DND-41 (cell line): ENCODE results near the gene C3AR1.

Experiments used
- ATAC-seq: fragments of 200-7000 bp; cut with Tn5 transposase; 3 replicates; pipeline ENCODE4 v1.9.1; 2021; ENCODE audit warnings: low read depth; ENCODE audit not compliant: insufficient read depth
- DNase-seq: peaks from one replicate; pipeline ENCODE4 v3.0.0-alpha.2; 2020
- H2AFZ ChIP-seq: 2 replicates; pipeline ENCODE4 v1.6.0; 2012; ENCODE audit warnings: low read depth, low read length
- H3K27ac ChIP-seq: 2 replicates; pipeline ENCODE4 v1.5.1; 2012; ENCODE audit warnings: low read length, inconsistent platforms
- H3K27me3 ChIP-seq: fragments of 200-600 bp; sonication (generic); 2 replicates; pipeline ENCODE4 v1.6.0; 2012; ENCODE audit warnings: low read length, mild to moderate bottlenecking, inconsistent platforms; ENCODE audit not compliant: insufficient read depth, poor library complexity
- H3K36me3 ChIP-seq: 2 replicates; pipeline ENCODE4 v1.5.1; 2012; ENCODE audit warnings: low read length, inconsistent platforms; ENCODE audit not compliant: insufficient read depth
- H3K4me1 ChIP-seq: 2 replicates; pipeline ENCODE4 v1.5.1; 2012; ENCODE audit warnings: mild to moderate bottlenecking, low read length; ENCODE audit not compliant: insufficient read depth
- H3K4me2 ChIP-seq: 2 replicates; pipeline ENCODE4 v1.6.0; 2012; ENCODE audit warnings: mild to moderate bottlenecking, moderate library complexity, low read length, inconsistent platforms; ENCODE audit not compliant: insufficient read depth
- H3K4me3 ChIP-seq, 2 experiments: fragments of 200-600 bp in 1 of 2; shearing (Covaris generic) in 1 of 2; 2 replicates each; pipeline ENCODE4 v1.5.1; 2012 to 2016; ENCODE audit warnings: inconsistent platforms in 2 of 2, low read length in 2 of 2, mild to moderate bottlenecking in 2 of 2, low read depth in 1 of 2, moderate library complexity in 1 of 2
- H3K79me2 ChIP-seq: 2 replicates; pipeline ENCODE4 v1.6.0; 2012; ENCODE audit warnings: low read length, inconsistent platforms; ENCODE audit not compliant: insufficient read depth
- H3K9ac ChIP-seq: 2 replicates; pipeline ENCODE4 v1.6.0; 2012; ENCODE audit warnings: low read depth, mild to moderate bottlenecking, inconsistent platforms, low read length, moderate library complexity
- H3K9me3 ChIP-seq: 2 replicates; pipeline ENCODE4 v1.5.1; 2012; ENCODE audit warnings: low read length, moderate library complexity, mild to moderate bottlenecking, inconsistent platforms; ENCODE audit not compliant: insufficient read depth, severe bottlenecking
- H4K20me1 ChIP-seq: 2 replicates; pipeline ENCODE4 v1.6.0; 2012; ENCODE audit warnings: low read length; ENCODE audit not compliant: insufficient read depth
- EZH2 ChIP-seq: IDR thresholded peaks from 3 replicates; pipeline ENCODE4 v1.6.1; 2012; ENCODE audit warnings: borderline replicate concordance, low read depth, mild to moderate bottlenecking, moderate library complexity, low read length, inconsistent platforms; ENCODE audit not compliant: severe bottlenecking
- TF ChIP-seq, protein P1 (sequence below): IDR thresholded peaks from 2 replicates; pipeline ENCODE4 v1.5.1; 2012; ENCODE audit warnings: borderline replicate concordance, low read length, moderate library complexity, mild to moderate bottlenecking; ENCODE audit not compliant: poor library complexity, severe bottlenecking; ENCODE audit errors: extremely low read depth

Gene C3AR1

DNA sequence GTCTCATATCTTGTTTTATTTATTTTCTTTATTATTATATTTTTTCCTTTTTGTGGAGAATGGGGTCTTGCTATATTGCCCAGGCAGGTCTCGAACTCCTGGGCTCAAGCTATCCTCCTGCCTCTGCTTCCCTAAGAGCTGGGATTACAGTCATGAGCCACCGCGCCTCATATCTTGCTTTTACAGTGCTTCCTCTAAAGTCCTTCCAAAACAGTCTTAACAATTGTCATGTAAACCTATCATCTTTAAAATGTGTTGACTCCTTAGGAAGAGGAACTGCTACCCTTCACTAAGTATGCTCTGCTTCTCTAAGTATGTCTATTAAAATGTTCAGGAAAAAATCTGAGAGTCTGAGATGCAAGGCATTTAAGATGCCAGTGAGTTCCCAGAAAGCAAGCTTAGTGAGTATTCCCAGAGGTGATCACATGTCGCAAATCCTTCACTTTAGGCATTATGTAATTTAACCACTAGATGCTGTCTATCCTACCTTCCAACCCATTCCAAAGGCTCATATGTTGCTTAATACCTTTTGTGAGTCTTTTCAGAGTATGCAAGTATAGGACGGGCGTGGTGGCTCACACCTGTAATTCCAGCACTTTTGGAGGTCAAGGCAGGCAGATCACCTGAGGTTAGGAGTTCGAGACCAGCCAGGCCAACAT lies 53.4 kb downstream of the C3AR1 start:
- Histone ChIP-seq H3K79me2 (no peaks in the 10 kb centered on the region), H2AFZ (no peak overlapping the region), H3K9me3 (no peaks in the 10 kb centered on the region), H3K27ac (no peak overlapping the region), H3K27me3 (peaks cover 9% of the 10 kb centered on the region), H3K4me1 (peaks cover 3% of the 10 kb centered on the region; the same call in 1 of the 2 replicates), H3K4me3 (no peak overlapping the region), H3K4me2 (no peak overlapping the region), H3K36me3 (no peaks in the 10 kb centered on the region), H3K9ac (no peak overlapping the region), H4K20me1 (no peaks in the 10 kb centered on the region)
- ATAC-seq, result no peak
- DNase-seq, result no peak
- TF ChIP-seq, protein P1, sequence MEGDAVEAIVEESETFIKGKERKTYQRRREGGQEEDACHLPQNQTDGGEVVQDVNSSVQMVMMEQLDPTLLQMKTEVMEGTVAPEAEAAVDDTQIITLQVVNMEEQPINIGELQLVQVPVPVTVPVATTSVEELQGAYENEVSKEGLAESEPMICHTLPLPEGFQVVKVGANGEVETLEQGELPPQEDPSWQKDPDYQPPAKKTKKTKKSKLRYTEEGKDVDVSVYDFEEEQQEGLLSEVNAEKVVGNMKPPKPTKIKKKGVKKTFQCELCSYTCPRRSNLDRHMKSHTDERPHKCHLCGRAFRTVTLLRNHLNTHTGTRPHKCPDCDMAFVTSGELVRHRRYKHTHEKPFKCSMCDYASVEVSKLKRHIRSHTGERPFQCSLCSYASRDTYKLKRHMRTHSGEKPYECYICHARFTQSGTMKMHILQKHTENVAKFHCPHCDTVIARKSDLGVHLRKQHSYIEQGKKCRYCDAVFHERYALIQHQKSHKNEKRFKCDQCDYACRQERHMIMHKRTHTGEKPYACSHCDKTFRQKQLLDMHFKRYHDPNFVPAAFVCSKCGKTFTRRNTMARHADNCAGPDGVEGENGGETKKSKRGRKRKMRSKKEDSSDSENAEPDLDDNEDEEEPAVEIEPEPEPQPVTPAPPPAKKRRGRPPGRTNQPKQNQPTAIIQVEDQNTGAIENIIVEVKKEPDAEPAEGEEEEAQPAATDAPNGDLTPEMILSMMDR, result no peak

DNA sequence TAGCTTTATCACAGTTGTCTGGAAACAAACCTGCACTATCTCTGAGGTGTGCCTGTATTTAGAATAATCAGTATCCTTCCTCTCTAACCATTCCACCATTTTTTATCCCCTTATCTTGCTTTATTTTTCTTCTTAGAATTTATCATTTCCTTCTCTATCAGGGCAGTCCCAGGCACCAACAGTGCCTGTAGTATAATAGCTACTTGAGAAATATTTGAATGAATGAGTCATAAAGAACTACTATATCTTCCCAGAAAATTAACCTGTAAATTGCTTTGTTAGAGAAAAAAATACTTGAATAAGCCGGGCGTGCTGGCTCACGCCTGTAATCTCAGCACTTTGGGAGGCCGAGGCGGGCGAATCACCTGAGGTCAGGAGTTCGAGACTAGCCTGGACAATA lies 54.8 kb downstream of the C3AR1 start:
- Histone ChIP-seq H3K9ac (no peak overlapping the region), H3K4me3 (no peak overlapping the region), H4K20me1 (no peaks in the 10 kb centered on the region), H3K4me1 (no peaks in the 10 kb centered on the region), H3K36me3 (no peaks in the 10 kb centered on the region), H3K9me3 (no peaks in the 10 kb centered on the region), H3K4me2 (no peak overlapping the region), H3K27me3 (no peaks in the 10 kb centered on the region), H3K79me2 (no peaks in the 10 kb centered on the region), H3K27ac (no peak overlapping the region), H2AFZ (no peak overlapping the region)
- TF ChIP-seq, protein P1, result no peak
- no peak for TF ChIP-seq EZH2
- no peak for DNase-seq
- ATAC-seq, result no peak
